Suprapubic skin (tissue), 4 donors: ENCODE data around the gene C9. TPM values are rescaled to one million over a fixed set of nuclear protein-coding genes. Genes with fewer than 3 reads are reported as not detected.

Experiments used
- DNase-seq, 2 donors: peaks; one replicate each; pipeline ENCODE4 v3.0.0-alpha.2; 2019; ENCODE audit warnings: low spot score in 2 of 2
- H3K27ac ChIP-seq: fragments of 200-600 bp; sonication (generic); one replicate; pipeline ENCODE4 v1.5.1; 2019
- H3K27me3 ChIP-seq: fragments of 200-600 bp; sonication (generic); one replicate; pipeline ENCODE4 v1.5.1; 2019
- H3K36me3 ChIP-seq: fragments of 200-600 bp; sonication (generic); one replicate; pipeline ENCODE4 v1.5.1; 2019
- H3K4me1 ChIP-seq: fragments of 200-600 bp; sonication (generic); one replicate; pipeline ENCODE4 v1.5.1; 2019
- H3K4me3 ChIP-seq: fragments of 200-600 bp; sonication (generic); one replicate; pipeline ENCODE4 v1.5.1; 2019; ENCODE audit warnings: mild to moderate bottlenecking
- H3K9me3 ChIP-seq: fragments of 200-600 bp; sonication (generic); one replicate; pipeline ENCODE4 v1.5.1; 2019
- CTCF ChIP-seq, 2 donors: fragments of 200-600 bp in 1 of 2; fragments of 450-650 bp in 1 of 2; sonication (generic) in 1 of 2; IDR thresholded peaks; one replicate each; pipeline ENCODE4 v1.5.1; 2016 to 2019; ENCODE audit warnings: antibody characterized with exemption in 2 of 2, mild to moderate bottlenecking in 1 of 2, moderate library complexity in 1 of 2
- EP300 ChIP-seq: sonication (generic); formaldehyde crosslinking; IDR thresholded peaks from one replicate; pipeline ENCODE4 v1.6.1; 2017; ENCODE audit warnings: antibody characterized with exemption
- POLR2A ChIP-seq, 2 donors: fragments of 450-650 bp; IDR thresholded peaks; one replicate each; pipeline ENCODE4 v1.6.1; 2017; ENCODE audit warnings: antibody characterized with exemption in 2 of 2, mild to moderate bottlenecking in 2 of 2, moderate library complexity in 2 of 2
- POLR2AphosphoS5 ChIP-seq, 3 donors: sonication (generic); formaldehyde crosslinking; IDR thresholded peaks; one replicate each; pipeline ENCODE4 v1.6.1; 2017; ENCODE audit warnings: antibody characterized with exemption in 3 of 3
- WGBS: methylation state at CpG from one replicate; pipeline ENCODE4 v1.1.5; 2018; 5-methylcytosine and 5-hydroxymethylcytosine counted together
- total RNA-seq, 4 donors: library from RNA; depleted of rRNA; stranded (reverse); fragments of >200 nt; gene quantifications; one replicate each; pipeline ENCODE4 v1.1.0, GENCODE V29; 2016

The C9 gene
- total RNA-seq, 4 donors from 2014 or later = 5.6 TPM; not detected in 3

- 96% methylated on average over 3 of the region's 3 CpGs for WGBS
- peaks cover 5% of the 10 kb centered on the region for H3K36me3 ChIP-seq
- H3K9me3 ChIP-seq = no peaks in the 10 kb centered on the region
- no peak for TF ChIP-seq POLR2AphosphoS5 (IDR thresholded peaks at IDR 0.05)
- TF ChIP-seq CTCF (IDR thresholded peaks at IDR 0.05) = no peak
- TF ChIP-seq EP300 = no peak
- TF ChIP-seq POLR2A (IDR thresholded peaks at IDR 0.05) = no peak
- H3K4me3 ChIP-seq = no peak overlapping the region
- peak overlapping the region; percentile 16 for H3K27ac ChIP-seq
- no peak for DNase-seq
- peaks cover 38% of the 10 kb centered on the region for H3K4me1 ChIP-seq
- no peaks in the 10 kb centered on the region for H3K27me3 ChIP-seq
These were observed 32.5 kb upstream of the C9 start for GRCh38 chr5:39396843-39397242.

- no peak for DNase-seq
- peak overlapping the region; percentile 42 for H3K27ac ChIP-seq
- no peak overlapping the region for H3K4me3 ChIP-seq
- TF ChIP-seq EP300 (no peak), CTCF (IDR thresholded peaks at IDR 0.05) (no peak), POLR2A (IDR thresholded peaks at IDR 0.05) (no peak), POLR2AphosphoS5 (IDR thresholded peaks at IDR 0.05) (no peak)
- H3K36me3 ChIP-seq = peaks cover 15% of the 10 kb centered on the region
- no peaks in the 10 kb centered on the region for H3K9me3 ChIP-seq
- peaks cover 27% of the 10 kb centered on the region for H3K4me1 ChIP-seq
- no peaks in the 10 kb centered on the region for H3K27me3 ChIP-seq
These were observed 31.2 kb upstream of the C9 start for GRCh38 chr5:39395521-39395920.

- H3K27me3 ChIP-seq = no peaks in the 10 kb centered on the region
- peak in 1 of 2 donors; percentile 28 for TF ChIP-seq POLR2A (IDR thresholded peaks at IDR 0.05)
- no peak for TF ChIP-seq CTCF (IDR thresholded peaks at IDR 0.05)
- no peak overlapping the region for H3K4me3 ChIP-seq
- H3K4me1 ChIP-seq = peaks cover 25% of the 10 kb centered on the region
- DNase-seq = no peak
- 47% methylated on average over 3 of the region's 3 CpGs for WGBS
- H3K9me3 ChIP-seq = no peaks in the 10 kb centered on the region
- peaks cover 18% of the 10 kb centered on the region for H3K36me3 ChIP-seq
- H3K27ac ChIP-seq = peak overlapping the region; percentile 42
These were observed 30.7 kb upstream of the C9 start for GRCh38 chr5:39394946-39395345.

GRCh38 chr5:39390945-39391344, 26.6 kb upstream of the C9 start:
- Histone ChIP-seq H3K4me1 (peaks cover 5% of the 10 kb centered on the region), H3K27me3 (no peaks in the 10 kb centered on the region), H3K9me3 (no peaks in the 10 kb centered on the region), H3K27ac (no peak overlapping the region), H3K4me3 (no peak overlapping the region), H3K36me3 (peaks cover 27% of the 10 kb centered on the region)
- WGBS = 86% methylated on average over 3 of the region's 3 CpGs
- TF ChIP-seq EP300 = no peak
- no peak for TF ChIP-seq POLR2A (IDR thresholded peaks at IDR 0.05)
- no peak for TF ChIP-seq CTCF (IDR thresholded peaks at IDR 0.05)
- TF ChIP-seq POLR2AphosphoS5 (IDR thresholded peaks at IDR 0.05) = no peak
- DNase-seq = no peak

- no peaks in the 10 kb centered on the region for H3K9me3 ChIP-seq
- H3K27me3 ChIP-seq = no peaks in the 10 kb centered on the region
- TF ChIP-seq POLR2A (IDR thresholded peaks at IDR 0.05) = no peak
- no peak for TF ChIP-seq CTCF (IDR thresholded peaks at IDR 0.05)
- TF ChIP-seq EP300 = no peak
- TF ChIP-seq POLR2AphosphoS5 (IDR thresholded peaks at IDR 0.05) = no peak
- no peaks in the 10 kb centered on the region for H3K4me1 ChIP-seq
- no peak for DNase-seq
- WGBS = 81% methylated on average over 2 of the region's 2 CpGs
- no peak overlapping the region for H3K4me3 ChIP-seq
- H3K27ac ChIP-seq = no peak overlapping the region
- H3K36me3 ChIP-seq = peaks cover 46% of the 10 kb centered on the region
These were observed 23.0 kb upstream of the C9 start for GRCh38 chr5:39387293-39387692.
